CD4-positive, alpha-beta memory T cell (primary cell): Measurements from ENCODE around the gene MPV17L2. TPM values are rescaled to one million over a fixed set of nuclear protein-coding genes. Genes with fewer than 3 reads are reported as not detected.

Experiments used
- CTCF ChIA-PET: fragments of 350-600 bp; sonication (Branson Sonifier 250); formaldehyde crosslinking; loops from one replicate; lab custom pipeline; 2021; ENCODE audit warnings: inconsistent platforms; ENCODE audit not compliant: partially characterized antibody; lab: Charles Lee
- POLR2A ChIA-PET: fragments of 350-600 bp; sonication (Branson Sonifier 250); formaldehyde crosslinking; loops from one replicate; lab custom pipeline; 2021; ENCODE audit not compliant: partially characterized antibody; lab: Charles Lee
- DNase-seq, 5 donors: peaks; one replicate each; pipeline versions ENCODE4 v3.0.0 to v3.0.0-alpha.2; 2020 to 2022; ENCODE audit warnings: mixed read lengths in 1 of 5
- H3K27ac ChIP-seq: one replicate; pipeline ENCODE4 v1.7.0; 2013; ENCODE audit warnings: low read depth, low read length
- H3K27me3 ChIP-seq: 2 replicates; pipeline ENCODE4 v1.7.0; 2013; ENCODE audit warnings: mild to moderate bottlenecking, low read length, moderate library complexity; ENCODE audit not compliant: insufficient read depth
- H3K36me3 ChIP-seq: 2 replicates; pipeline ENCODE4 v1.7.0; 2013; ENCODE audit warnings: mild to moderate bottlenecking, low read length, moderate library complexity; ENCODE audit not compliant: insufficient read depth
- H3K4me1 ChIP-seq: 2 replicates; pipeline ENCODE4 v1.7.0; 2013; ENCODE audit warnings: mild to moderate bottlenecking, low read length, moderate library complexity; ENCODE audit not compliant: insufficient read depth
- H3K4me3 ChIP-seq, 2 donors: one replicate each; pipeline ENCODE4 v1.7.0; 2013; ENCODE audit warnings: low read length in 2 of 2, mild to moderate bottlenecking in 1 of 2
- H3K9me3 ChIP-seq, 2 donors: one replicate each; pipeline ENCODE4 v1.7.0; 2013; ENCODE audit warnings: low read length in 2 of 2, control low read depth in 1 of 2; ENCODE audit not compliant: control insufficient read depth in 1 of 2
- H3K27ac Mint-ChIP-seq, 7 donors: one replicate each; pipeline ENCODE4 v1.8.0; 2020 to 2021; ENCODE audit warnings: mixed read lengths in 7 of 7, mild to moderate bottlenecking in 6 of 7, inconsistent platforms in 3 of 7, moderate library complexity in 3 of 7
- H3K27me3 Mint-ChIP-seq, 2 donors: one replicate each; pipeline ENCODE4 v1.8.0; 2020 to 2021; ENCODE audit warnings: mixed read lengths in 2 of 2
- H3K36me3 Mint-ChIP-seq, 2 donors: one replicate each; pipeline ENCODE4 v1.8.0; 2020 to 2021; ENCODE audit warnings: mixed read lengths in 2 of 2, inconsistent platforms in 1 of 2, mild to moderate bottlenecking in 1 of 2
- H3K4me1 Mint-ChIP-seq, 4 donors: one replicate each; pipeline ENCODE4 v1.8.0; 2020 to 2021; ENCODE audit warnings: mixed read lengths in 4 of 4, mild to moderate bottlenecking in 1 of 4
- H3K4me3 Mint-ChIP-seq, 8 donors: one replicate each; pipeline ENCODE4 v1.8.0; 2020 to 2021; ENCODE audit warnings: mixed read lengths in 8 of 8, mild to moderate bottlenecking in 7 of 8, moderate library complexity in 6 of 8, inconsistent platforms in 3 of 8
- H3K9me3 Mint-ChIP-seq, 8 donors: one replicate each; pipeline ENCODE4 v1.8.0; 2020 to 2021; ENCODE audit warnings: mixed read lengths in 8 of 8, mild to moderate bottlenecking in 5 of 8, inconsistent platforms in 3 of 8, moderate library complexity in 1 of 8
- intact Hi-C: fragments of 100-400 bp; cut with micrococcal nuclease; formaldehyde crosslinking; loops from one replicate; pipeline ENCODE4 v1.15.1; 2023
- polyA plus RNA-seq, 2 donors: library from polyadenylated mRNA; unstranded; fragments of 300-500 nt; fragmentation: Illumina TruSeq; gene quantifications; one replicate each; pipeline ENCODE4 v1.2.3, GENCODE V29; 2021
- total RNA-seq, 2 experiments: library from RNA; stranded (reverse); gene quantifications; one replicate each; pipeline ENCODE4 v1.2.3, GENCODE V29; 2021

MPV17L2 gene
- total and polyA plus RNA-seq, 4 experiments from 2014 or later: 7.6 to 13.7 (median 9.1) TPM

DNA sequence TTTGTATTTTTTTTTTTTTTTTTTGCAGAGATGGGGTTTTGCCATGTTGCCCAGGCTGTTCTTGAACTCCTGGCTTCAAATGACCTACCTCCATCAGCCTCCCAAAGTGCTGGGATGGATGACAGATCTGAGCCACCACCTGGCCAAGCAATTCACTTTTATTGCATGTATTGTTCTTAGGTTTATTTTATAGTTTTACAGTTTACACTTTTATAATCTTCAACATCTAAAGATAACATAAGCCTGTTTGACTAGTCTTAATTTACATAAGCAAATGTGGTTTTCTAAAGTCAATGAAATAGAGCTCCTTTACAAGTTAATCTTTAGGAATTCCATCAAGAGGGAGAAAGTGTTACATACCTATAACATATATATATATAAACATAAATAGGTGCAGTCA, 9.5 kb upstream of the MPV17L2 start:
- Histone ChIP-seq H3K27ac (no peak overlapping the region), H3K4me1 (no peaks in the 10 kb centered on the region), H3K4me3 (no peak overlapping the region), H3K9me3 (no peaks in the 10 kb centered on the region), H3K36me3 (no peaks in the 10 kb centered on the region), H3K27me3 (no peaks in the 10 kb centered on the region)
- no peak overlapping the region for H3K4me3 Mint-ChIP-seq
- H3K27me3 Mint-ChIP-seq: no peaks in the 10 kb centered on the region
- no peak for DNase-seq
- H3K4me1 Mint-ChIP-seq: no peaks in the 10 kb centered on the region
- no peak overlapping the region for H3K27ac Mint-ChIP-seq
- H3K9me3 Mint-ChIP-seq: no peaks in the 10 kb centered on the region
- intact Hi-C loops: no loop called here
- H3K36me3 Mint-ChIP-seq: no peaks in the 10 kb centered on the region
- POLR2A ChIA-PET: no interaction called here
- CTCF ChIA-PET: interaction anchor here (0.6 to 1.5 kb wide), 5 partner anchors 8 to 95 kb away, joined by 3 to 5 read pairs (median 3); no protein-coding TSS in a partner anchor

DNA sequence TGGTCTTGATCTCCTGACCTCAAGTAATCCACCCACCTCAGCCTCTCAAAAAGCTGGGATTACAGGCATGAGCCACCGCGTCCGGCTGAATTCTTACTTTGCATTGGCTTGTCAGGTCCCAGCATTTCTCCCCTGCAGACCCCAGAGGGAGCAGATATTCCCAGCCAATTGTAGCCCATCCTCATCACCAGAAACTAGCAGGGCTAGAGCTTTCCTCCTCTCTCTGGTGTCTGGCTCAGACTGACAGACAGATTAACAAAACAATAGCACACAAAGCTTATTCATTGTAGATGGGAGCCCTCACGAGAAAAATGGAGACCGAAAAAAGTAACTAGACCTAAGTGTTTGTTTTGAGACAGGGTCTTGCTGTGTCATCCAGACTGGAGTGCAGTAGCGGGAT, 7.5 kb upstream of the MPV17L2 start:
- Histone ChIP-seq H3K27ac (no peak overlapping the region), H3K4me3 (no peak overlapping the region), H3K4me1 (no peaks in the 10 kb centered on the region), H3K36me3 (no peaks in the 10 kb centered on the region), H3K27me3 (no peaks in the 10 kb centered on the region), H3K9me3 (no peaks in the 10 kb centered on the region)
- no peaks in the 10 kb centered on the region for H3K4me1 Mint-ChIP-seq
- no peak for DNase-seq
- no peak overlapping the region for H3K27ac Mint-ChIP-seq
- intact Hi-C loops: no loop called here
- H3K27me3 Mint-ChIP-seq: no peaks in the 10 kb centered on the region
- POLR2A ChIA-PET: interaction anchor here (1.8 kb wide), 1 partner anchor 19 kb away, joined by 5 read pairs; the partner anchor contains the start of gene RAB3A
- CTCF ChIA-PET: interaction anchor here (0.6 to 1.5 kb wide), 4 partner anchors 66 to 225 kb away, joined by 3 to 4 read pairs (median 3); no protein-coding TSS in a partner anchor
- no peak overlapping the region for H3K4me3 Mint-ChIP-seq
- H3K36me3 Mint-ChIP-seq: no peaks in the 10 kb centered on the region
- H3K9me3 Mint-ChIP-seq: no peaks in the 10 kb centered on the region

DNA sequence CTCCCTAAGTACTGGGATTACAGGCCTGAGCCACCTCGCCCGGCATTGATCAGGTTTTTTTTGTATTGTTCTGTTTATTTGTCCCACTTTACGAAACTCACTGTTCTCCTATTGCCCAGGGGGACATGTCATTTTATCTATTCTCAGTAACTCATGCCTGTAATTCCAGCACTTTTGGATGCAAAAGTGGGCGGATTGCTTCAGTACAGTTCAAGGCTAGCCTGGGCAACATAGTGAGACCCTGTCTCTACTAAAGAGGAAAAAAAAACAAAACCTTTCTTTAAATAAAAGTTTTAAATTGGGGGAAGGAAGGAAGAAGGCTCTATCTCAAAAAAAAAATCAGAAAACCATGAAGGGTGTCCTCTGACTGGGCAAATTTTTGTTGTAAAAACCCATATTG, 2.7 kb upstream of the MPV17L2 start:
- Histone ChIP-seq H3K4me1 (peaks cover 22% of the 10 kb centered on the region), H3K9me3 (no peaks in the 10 kb centered on the region), H3K27me3 (no peaks in the 10 kb centered on the region), H3K27ac (no peak overlapping the region), H3K36me3 (no peaks in the 10 kb centered on the region), H3K4me3 (no peak overlapping the region)
- H3K27me3 Mint-ChIP-seq: no peaks in the 10 kb centered on the region
- peaks cover 0 to 7% (median 0%) of the 10 kb centered on the region in 8 donors for H3K9me3 Mint-ChIP-seq
- intact Hi-C loops: no loop called here
- peaks cover 0 to 9% of the 10 kb centered on the region in 2 donors for H3K36me3 Mint-ChIP-seq
- H3K4me1 Mint-ChIP-seq: peaks cover 11 to 26% (median 20%) of the 10 kb centered on the region in 4 donors
- CTCF ChIA-PET: interaction anchor here (7.0 kb wide), 1 partner anchor 62 kb away, joined by 79 read pairs; a partner anchor contains a TSS
- DNase-seq: no peak
- H3K27ac Mint-ChIP-seq: peak overlapping the region in 1 of 7 donors; percentile 32
- POLR2A ChIA-PET: interaction anchor here (5.3 kb wide), 1 partner anchor 90 kb away, joined by 71 read pairs; the partner anchor contains the start of gene JUND
- no peak overlapping the region for H3K4me3 Mint-ChIP-seq

DNA sequence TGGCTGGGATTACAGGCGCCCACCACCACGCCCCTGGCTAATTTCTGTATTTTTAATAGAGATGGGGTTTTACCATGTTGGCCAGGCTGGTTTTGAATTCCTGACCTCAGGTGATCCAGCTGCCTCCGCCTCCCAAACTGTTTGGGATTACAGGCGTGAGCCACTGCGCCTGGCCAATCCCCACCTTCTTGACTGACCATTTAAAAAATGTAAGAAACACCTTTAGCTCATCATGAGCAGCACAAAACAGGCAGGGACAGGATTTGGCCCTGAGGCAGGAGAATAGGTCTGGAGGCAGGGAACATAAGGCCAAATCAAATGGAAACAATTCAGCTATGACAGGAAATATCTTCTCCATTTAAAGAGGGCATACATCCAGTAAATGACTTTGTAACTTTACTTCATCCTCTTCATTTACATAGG, 1.4 kb upstream of the MPV17L2 start:
- ChIA-PET CTCF (interaction anchor here (0.7 to 7.0 kb wide), 25 partner anchors 8 to 254 kb away, joined by 3 to 79 read pairs (median 4); partner anchors contain the start of gene RAB3A), POLR2A (interaction anchor here (0.7 to 5.3 kb wide), 20 partner anchors 12 to 379 kb away, joined by 3 to 78 read pairs (median 6); partner anchors contain the start of genes IFI30, IL12RB1, JUND and LSM4)
- H3K27ac ChIP-seq: peak overlapping the region; percentile 73
- no peaks in the 10 kb centered on the region for H3K36me3 ChIP-seq
- intact Hi-C loops: loop anchor here (1.0 to 2.0 kb wide), 5 partner anchors 19 to 137 kb away; partner anchors contain the start of genes IFI30 and LSM4
- no peak for DNase-seq
- no peaks in the 10 kb centered on the region for H3K27me3 Mint-ChIP-seq
- H3K27ac Mint-ChIP-seq: peak overlapping the region; percentile 89 to 98 (median 96)
- H3K27me3 ChIP-seq: no peaks in the 10 kb centered on the region
- H3K4me1 ChIP-seq: peaks cover 22% of the 10 kb centered on the region
- peaks cover 0 to 7% (median 0%) of the 10 kb centered on the region in 8 donors for H3K9me3 Mint-ChIP-seq
- no peak overlapping the region for H3K4me3 ChIP-seq
- peak overlapping the region; percentile 87 to 96 (median 92) for H3K4me3 Mint-ChIP-seq
- no peaks in the 10 kb centered on the region for H3K9me3 ChIP-seq
- H3K4me1 Mint-ChIP-seq: peaks cover 11 to 26% (median 20%) of the 10 kb centered on the region in 4 donors
- H3K36me3 Mint-ChIP-seq: peaks cover 0 to 9% of the 10 kb centered on the region in 2 donors

DNA sequence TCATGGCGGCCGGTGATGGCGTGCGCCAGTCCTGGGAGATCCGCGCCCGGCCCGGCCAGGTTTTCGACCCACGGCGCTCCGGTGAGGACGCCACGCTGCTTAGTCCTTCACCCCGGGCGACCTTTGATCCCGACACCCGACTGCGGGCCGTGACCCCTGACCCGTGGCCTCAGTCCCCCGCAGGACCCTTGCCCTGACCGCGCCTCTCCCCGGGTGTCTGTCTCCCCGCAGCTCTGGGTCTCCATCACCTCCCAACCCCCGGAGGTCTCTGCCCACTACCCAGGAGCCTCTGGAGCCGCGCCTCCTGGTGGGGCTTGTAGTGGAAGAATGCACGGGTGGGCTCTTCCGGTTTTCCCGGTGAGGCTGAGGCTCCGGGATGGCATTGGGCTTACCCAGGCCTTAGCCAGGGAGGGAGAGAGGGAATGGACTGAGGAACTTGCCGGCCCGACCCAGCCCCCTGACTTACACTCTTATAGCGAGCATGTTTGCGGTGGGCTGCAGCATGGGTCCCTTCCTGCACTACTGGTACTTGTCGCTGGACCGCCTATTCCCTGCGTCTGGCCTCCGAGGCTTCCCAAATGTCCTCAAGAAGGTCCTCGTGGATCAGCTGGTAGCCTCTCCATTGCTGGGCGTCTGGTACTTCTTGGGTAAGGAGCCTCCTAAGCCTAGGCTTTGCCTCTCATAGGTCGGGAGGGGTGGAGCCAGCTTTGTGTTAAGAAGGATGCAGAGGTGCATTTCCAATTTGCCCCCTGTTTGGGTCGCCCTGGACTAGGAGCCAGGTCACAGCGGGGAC, 566 bp downstream of the MPV17L2 start:
- Histone ChIP-seq H3K4me1 (peaks cover 22% of the 10 kb centered on the region), H3K36me3 (no peaks in the 10 kb centered on the region), H3K9me3 (no peaks in the 10 kb centered on the region), H3K4me3 (peak overlapping the region; percentile 63 to 83), H3K27me3 (no peaks in the 10 kb centered on the region), H3K27ac (peak overlapping the region; percentile 64)
- H3K27me3 Mint-ChIP-seq: no peaks in the 10 kb centered on the region
- H3K4me1 Mint-ChIP-seq: peaks cover 11 to 32% (median 22%) of the 10 kb centered on the region in 4 donors
- CTCF ChIA-PET: interaction anchor here (1.7 to 7.0 kb wide), 6 partner anchors 12 to 220 kb away, joined by 6 to 79 read pairs (median 8); partner anchors contain the start of gene RAB3A
- H3K36me3 Mint-ChIP-seq: peaks cover 8 to 17% of the 10 kb centered on the region in 2 donors
- DNase-seq: peak in 1 of 5 donors; percentile 41
- POLR2A ChIA-PET: interaction anchor here (0.7 to 5.3 kb wide), 18 partner anchors 10 to 261 kb away, joined by 3 to 78 read pairs (median 7); partner anchors contain the start of genes CCDC124, IFI30, IL12RB1 and JUND
- peak overlapping the region; percentile 87 to 96 (median 92) for H3K4me3 Mint-ChIP-seq
- peaks cover 0 to 7% (median 0%) of the 10 kb centered on the region in 8 donors for H3K9me3 Mint-ChIP-seq
- intact Hi-C loops: loop anchor here (1.0 to 2.0 kb wide), 2 partner anchors 11 to 21 kb away; partner anchors contain the start of genes IFI30 and RAB3A
- peak overlapping the region; percentile 89 to 98 (median 96) for H3K27ac Mint-ChIP-seq

DNA sequence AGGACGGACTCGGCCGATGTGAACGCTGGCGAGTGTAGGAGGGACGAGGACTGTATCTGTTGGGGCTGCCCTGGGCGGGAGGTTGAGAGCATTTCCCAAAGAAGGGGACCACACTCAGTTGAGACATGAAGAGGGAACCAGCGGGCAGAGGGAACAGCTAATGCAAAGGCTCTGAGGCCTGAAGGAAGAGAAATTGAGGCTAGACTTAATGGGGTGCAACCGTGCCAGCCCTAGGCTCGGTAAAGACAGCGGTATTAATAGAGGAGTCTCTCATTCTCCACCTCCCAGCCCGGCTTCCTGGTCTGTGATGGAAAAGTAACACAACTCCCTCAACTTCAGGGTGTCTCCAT, 1.1 kb downstream of the MPV17L2 start:
- POLR2A ChIA-PET: interaction anchor here (0.9 to 5.3 kb wide), 5 partner anchors 10 to 149 kb away, joined by 3 to 78 read pairs (median 8); partner anchors contain the start of genes JUND and RAB3A
- peak overlapping the region; percentile 53 to 96 (median 79) for H3K27ac Mint-ChIP-seq
- Histone ChIP-seq H3K36me3 (no peaks in the 10 kb centered on the region), H3K9me3 (no peaks in the 10 kb centered on the region), H3K4me1 (peaks cover 22% of the 10 kb centered on the region), H3K27ac (no peak overlapping the region), H3K4me3 (peak overlapping the region; percentile 63 to 83), H3K27me3 (no peaks in the 10 kb centered on the region)
- peaks cover 11 to 34% (median 22%) of the 10 kb centered on the region in 4 donors for H3K4me1 Mint-ChIP-seq
- intact Hi-C loops: no loop called here
- H3K36me3 Mint-ChIP-seq: peaks cover 9 to 19% of the 10 kb centered on the region in 2 donors
- DNase-seq: no peak
- peak overlapping the region; percentile 87 to 96 (median 92) for H3K4me3 Mint-ChIP-seq
- no peaks in the 10 kb centered on the region for H3K27me3 Mint-ChIP-seq
- H3K9me3 Mint-ChIP-seq: peaks cover 0 to 7% (median 0%) of the 10 kb centered on the region in 8 donors
- CTCF ChIA-PET: interaction anchor here (1.2 to 7.0 kb wide), 2 partner anchors 58 to 85 kb away, joined by 3 to 79 read pairs; a partner anchor contains a TSS
